Choroid plexus epithelial cell (primary cell): Measurements from ENCODE around the gene NKX1-2.

Source experiments
- DNase-seq: peaks from one replicate; pipeline ENCODE4 v3.0.0-alpha.2; 2010; ENCODE audit warnings: low read depth
- H3K4me3 ChIP-seq: 2 replicates; pipeline ENCODE4 v1.5.1; 2011; ENCODE audit warnings: low read depth, mild to moderate bottlenecking, control low read depth, low read length, moderate library complexity
- TF ChIP-seq, protein P1 (sequence below): conservative IDR thresholded peaks from 2 replicates; pipeline ENCODE4 v1.5.1; 2011; ENCODE audit warnings: low read depth, mild to moderate bottlenecking, control low read depth, inconsistent platforms, low read length, moderate library complexity

The NKX1-2 gene

DNA sequence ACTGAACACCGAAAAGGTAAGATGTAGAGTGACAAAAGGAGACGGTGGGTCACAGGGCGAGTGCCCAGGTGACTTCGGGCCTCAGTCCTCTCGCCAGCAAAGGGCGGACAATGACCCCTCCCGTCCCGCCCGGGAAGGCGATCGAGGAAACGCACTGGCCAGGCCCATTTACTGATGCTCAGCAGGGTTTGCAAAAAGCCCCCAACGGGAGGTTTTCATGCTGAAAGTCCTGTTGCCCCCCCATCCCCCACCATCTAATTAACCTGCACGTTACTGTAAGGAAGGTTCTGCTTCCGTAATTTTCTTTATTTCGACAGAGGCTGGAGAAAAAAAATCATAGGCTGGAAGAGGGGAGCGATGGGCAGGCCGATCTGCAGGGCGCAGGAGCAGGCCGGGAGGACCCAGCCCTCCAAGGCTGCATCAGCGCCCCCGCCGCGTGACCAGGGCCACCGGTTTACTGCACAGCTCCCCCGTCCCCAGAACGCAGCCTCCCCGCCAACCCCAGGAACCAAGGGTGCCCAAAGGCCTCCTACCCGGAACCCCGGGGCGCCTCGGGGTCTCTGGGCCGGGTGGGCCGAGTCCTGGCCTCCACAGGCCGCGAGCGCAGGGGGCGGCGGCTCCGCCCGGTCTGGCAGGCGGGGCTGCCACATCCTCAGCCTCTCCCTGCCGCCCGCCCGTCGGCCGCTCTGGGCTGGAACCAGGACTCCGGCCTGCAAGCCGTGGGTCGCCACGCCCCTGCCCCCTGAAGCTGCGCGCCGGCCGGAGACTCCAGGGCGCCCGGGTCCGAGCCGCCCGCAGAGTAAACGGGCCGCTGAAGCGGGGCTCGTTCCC is 31.7 kb downstream of the NKX1-2 start:
- TF ChIP-seq, protein P1, sequence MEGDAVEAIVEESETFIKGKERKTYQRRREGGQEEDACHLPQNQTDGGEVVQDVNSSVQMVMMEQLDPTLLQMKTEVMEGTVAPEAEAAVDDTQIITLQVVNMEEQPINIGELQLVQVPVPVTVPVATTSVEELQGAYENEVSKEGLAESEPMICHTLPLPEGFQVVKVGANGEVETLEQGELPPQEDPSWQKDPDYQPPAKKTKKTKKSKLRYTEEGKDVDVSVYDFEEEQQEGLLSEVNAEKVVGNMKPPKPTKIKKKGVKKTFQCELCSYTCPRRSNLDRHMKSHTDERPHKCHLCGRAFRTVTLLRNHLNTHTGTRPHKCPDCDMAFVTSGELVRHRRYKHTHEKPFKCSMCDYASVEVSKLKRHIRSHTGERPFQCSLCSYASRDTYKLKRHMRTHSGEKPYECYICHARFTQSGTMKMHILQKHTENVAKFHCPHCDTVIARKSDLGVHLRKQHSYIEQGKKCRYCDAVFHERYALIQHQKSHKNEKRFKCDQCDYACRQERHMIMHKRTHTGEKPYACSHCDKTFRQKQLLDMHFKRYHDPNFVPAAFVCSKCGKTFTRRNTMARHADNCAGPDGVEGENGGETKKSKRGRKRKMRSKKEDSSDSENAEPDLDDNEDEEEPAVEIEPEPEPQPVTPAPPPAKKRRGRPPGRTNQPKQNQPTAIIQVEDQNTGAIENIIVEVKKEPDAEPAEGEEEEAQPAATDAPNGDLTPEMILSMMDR: peak; percentile 18
- H3K4me3 ChIP-seq: peak overlapping the region; percentile 88
- peak; percentile 67 for DNase-seq

- H3K4me3 ChIP-seq: no peak overlapping the region
- DNase-seq: peak; percentile 63
- TF ChIP-seq, protein P1: no peak
Observed at GRCh38 chr10:124416733-124417132, 33.1 kb downstream of the NKX1-2 start.

- no peak overlapping the region for H3K4me3 ChIP-seq
- TF ChIP-seq, protein P1: no peak
- DNase-seq: no peak
Observed at GRCh38 chr10:124415210-124415609, 34.6 kb downstream of the NKX1-2 start.

DNA sequence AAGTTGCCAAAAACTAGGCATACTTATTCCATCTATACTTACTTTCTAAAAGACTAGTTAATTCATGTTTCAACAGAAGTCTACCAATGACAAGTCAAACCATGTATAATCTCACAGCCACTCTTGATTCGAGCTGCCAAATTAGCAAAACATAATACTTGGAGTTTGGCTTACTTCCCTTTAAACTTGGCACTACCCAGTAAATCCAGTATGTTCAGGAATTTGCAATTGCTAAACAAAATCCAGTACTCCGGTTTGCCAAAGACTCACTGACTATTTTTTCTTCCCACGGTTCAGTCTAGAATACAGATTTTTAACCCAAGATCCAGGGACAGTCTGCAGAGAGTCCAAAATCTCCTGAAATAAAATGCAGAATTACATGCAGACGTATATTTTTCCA is 35.8 kb downstream of the NKX1-2 start:
- peak; percentile 22 for DNase-seq

DNA sequence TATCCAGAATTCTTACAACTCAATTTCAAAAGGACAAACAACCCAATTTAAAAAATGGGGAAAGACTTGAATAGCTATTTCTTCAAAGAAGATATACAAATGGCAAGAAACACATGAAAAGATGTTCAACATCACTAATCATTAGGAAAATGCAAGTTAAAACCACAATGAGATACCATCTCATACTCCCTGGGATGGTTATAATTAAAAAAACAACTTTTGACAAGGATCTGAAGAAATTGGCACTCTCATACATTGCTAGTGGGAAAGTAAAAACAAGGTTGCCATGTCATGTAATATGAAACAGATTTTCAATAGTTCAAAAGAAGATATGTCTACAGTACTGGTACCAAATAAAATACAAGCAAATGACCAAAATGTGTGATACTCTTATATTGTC is 40.1 kb downstream of the NKX1-2 start:
- DNase-seq: no peak
- no peak overlapping the region for H3K4me3 ChIP-seq

More for the DNA sequence above, 35.8 kb downstream of the NKX1-2 start:
- TF ChIP-seq, protein P1: no peak
- no peak overlapping the region for H3K4me3 ChIP-seq

DNA sequence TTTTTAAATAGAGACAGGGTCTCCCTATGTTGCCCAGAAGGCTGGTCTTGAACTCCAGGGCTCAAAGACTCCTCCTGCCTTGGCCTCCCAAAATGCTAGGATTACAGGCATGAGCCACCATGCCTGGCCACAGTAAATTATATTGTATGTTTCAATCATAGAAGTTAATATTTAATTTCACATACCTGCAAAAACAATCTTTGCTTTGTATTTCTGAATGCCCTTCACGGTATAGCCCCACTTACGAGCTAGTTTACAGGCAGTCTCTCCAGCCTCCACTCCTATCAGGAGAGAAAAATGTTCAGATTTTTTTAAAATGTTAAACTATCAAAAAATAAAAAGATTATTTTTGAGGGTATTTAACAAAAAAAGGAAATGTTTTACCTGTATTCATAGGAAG is 41.5 kb downstream of the NKX1-2 start:
- TF ChIP-seq, protein P1: no peak
- no peak overlapping the region for H3K4me3 ChIP-seq
- no peak for DNase-seq

More for the DNA sequence above, 40.1 kb downstream of the NKX1-2 start:
- TF ChIP-seq, protein P1: no peak

GRCh38 chr10:124407456-124407855 is 42.4 kb downstream of the NKX1-2 start:
- H3K4me3 ChIP-seq: no peak overlapping the region
- TF ChIP-seq, protein P1: no peak
- DNase-seq: no peak
